GM18507 (cell line): Measurements from ENCODE around the gene ANGPTL8.
A peak's percentile ranks its signal among the peaks of the same experiment; 100 is the strongest.

Experiments used
- DNase-seq: peaks from one replicate; pipeline ENCODE4 v3.0.0; 2011; ENCODE audit warnings: low read depth; ENCODE audit not compliant: insufficient read length; ENCODE audit errors: extremely low spot score
- FAIRE-seq: peaks from 2 replicates; lab custom pipeline; 2011; peaks lifted over from hg19 to GRCh38; lab: Jason Lieb, UNC

ANGPTL8 gene

DNA sequence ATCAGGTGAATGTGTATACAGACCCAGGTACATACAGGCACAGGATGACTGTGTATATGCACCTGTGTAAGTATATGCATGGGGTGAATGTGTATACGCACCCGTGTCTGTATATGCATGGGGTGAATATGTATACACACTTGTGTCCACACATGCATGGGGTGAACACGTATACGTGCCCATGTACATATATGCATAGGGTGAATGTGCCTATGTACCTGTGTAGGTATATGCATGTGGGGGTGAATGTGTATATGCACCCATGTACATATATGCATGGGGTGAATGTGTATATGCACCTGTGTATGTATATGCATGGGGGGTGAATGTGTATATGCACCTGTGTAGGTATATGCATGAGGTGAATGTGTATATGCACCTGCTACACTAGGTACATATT lies 6.9 kb upstream of the ANGPTL8 start:
- FAIRE-seq (no peak), DNase-seq (no peak)

DNA sequence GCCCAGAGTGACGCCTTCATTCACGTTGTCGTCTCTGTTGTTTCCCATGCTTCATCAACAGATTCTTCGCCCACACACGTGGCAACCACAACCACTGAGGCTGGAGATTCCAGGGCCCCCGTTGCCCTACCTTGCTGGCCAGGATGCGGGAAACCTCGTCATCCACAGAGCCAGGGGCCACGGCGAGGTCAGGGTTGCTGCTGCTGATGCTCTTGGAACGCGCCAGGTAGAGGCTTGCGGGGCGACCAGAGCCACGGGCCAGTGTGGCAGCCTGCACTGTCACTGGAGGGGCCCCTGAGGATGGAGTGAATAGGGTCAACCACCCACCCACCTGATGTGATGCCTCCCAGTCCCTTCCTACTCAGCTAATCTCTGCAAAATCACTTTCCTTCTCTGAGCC lies 6.3 kb upstream of the ANGPTL8 start:
- FAIRE-seq, result no peak
- DNase-seq, result no peak

DNA sequence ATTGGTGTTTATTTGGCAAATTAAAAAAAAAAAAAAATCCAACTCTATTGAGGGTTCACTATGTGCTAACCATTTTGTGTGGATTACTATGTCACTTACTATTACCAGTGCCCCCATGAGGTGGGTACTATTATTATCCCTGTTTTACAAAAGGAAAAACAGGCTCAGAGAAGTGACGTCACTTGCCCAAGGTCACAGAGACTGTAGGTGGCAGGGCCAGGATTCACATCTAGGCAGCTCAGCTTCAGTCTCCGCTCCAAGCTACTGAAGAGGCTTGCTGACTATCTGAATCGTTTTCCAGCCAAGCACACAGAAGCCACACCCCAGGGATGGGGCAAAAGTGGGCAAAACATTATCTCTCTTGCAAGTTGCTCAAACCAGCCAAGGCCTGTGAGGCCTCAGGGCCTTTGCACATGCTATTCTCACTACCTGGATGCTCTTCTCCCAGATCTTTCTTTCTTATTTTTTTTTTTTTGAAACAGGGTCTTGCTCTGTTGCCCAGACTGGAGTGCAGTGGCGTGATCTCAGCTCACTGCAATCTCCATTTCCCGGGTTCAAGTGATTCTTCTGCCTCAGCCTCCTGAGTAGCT lies 4.8 kb upstream of the ANGPTL8 start:
- FAIRE-seq (no peak), DNase-seq (no peak)

DNA sequence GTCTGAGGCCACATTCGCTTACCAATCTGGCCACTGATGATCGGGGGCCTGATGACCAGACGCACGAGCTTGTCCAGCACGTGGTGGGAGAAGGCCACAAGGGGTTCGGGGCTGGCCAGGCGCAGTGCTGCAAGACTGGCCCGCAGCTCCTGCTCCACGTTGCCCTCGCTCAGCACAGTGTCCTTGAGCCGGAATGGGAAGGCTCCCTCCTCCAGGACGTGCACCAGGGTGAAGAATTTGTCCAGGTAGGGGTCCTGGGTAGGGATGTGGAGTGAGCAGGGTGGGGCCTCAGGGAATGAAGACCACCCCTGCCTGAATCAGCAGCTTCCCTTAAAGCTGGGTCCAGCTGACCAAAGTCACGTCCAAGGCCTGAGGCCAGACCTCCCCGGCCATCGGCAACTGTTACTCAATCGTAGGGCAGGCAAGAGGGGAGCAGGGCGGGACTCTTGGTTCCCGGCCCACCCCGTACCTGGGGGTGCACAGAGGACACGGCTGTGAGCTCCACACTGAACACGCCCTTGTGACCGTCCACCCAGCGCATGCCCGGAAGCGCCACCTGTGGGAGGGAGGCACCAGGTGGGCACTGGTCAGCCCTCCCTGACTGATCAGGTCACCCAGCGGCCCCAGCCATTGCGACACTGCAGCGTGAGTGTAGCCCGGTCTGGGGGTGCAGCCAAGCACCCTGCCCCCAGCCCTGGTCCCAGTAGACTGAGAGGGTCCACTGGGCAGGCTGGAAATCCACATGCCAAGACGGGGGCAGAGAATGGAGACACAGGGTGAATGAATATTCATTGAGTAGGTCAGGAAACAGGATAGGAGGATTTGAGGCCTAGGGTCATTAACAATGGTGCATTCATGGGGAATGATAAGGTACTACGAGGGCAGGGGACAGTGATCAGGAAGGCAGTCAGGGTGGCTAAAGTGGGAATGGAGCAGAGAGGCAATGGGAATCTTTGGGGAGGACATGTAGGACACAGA lies 2.8 kb upstream of the ANGPTL8 start:
- FAIRE-seq, result no peak
- DNase-seq, result no peak

DNA sequence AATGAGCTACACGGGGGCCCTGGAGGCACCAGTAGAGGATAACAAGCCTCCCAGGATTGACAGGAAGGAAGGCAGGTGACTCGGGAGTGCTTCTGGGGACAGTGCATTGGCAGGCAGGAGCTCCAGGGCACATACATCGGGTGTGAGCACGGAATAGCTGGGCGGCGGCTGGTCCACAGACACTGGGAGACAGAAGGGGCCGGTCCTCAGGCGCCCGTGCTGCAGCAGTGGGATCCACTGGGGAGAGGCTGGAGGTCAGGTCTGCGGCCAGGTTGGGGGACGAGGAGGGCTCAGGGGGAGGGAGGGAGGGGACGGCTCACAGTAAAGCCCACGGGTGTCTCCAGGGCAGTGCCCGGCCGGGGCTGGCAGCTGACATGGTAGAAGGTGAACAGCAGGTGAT lies 2.1 kb upstream of the ANGPTL8 start:
- FAIRE-seq (no peak), DNase-seq (no peak)

DNA sequence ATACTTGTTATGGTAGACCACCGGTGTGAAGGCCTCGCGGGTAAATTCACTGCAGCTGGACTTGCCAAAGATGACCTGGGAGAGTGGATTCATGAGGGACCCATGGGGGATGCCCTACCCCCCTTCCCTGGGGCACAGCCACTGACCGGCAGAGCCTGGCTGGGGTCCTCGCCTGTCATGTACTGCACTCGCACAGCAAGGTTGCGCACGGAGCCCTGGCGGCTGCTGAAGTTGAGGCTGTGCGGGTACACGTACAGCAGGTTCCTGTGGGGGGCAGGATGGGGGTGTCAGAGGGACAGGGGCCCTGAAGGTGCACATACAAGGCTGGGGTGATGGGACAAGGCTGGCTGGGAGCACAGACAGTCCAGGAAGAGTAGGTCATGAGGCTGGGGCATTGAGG lies 1.4 kb upstream of the ANGPTL8 start:
- DNase-seq, result no peak
- FAIRE-seq, result no peak

DNA sequence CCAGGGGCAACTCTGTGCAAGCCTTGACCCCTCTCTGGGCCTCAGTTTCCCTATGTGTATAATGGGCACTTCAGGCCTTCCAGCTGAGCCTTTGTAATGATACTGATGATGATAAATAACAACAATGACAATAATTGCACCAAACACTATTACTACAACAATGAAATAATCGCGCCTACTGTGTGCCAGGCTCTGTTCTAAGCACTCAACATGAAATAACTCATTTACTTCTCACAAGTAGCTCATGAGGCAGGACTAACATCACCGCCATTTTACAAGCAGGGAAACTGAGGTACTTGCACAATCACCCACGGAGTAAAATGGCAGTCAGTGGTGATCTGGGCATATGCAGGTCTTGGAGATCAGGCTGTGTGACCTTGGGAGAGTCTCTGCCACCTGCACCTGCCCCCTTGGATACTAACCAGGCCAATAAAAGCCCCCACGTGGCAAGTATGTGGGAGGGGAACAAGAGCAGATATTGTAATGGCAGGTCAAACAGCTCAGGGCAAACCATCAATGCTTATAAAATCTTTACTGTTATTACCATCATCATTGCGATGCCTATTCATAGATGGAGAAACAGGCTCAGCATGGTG lies 540 bp upstream of the ANGPTL8 start:
- no peak for FAIRE-seq
- DNase-seq, result no peak

DNA sequence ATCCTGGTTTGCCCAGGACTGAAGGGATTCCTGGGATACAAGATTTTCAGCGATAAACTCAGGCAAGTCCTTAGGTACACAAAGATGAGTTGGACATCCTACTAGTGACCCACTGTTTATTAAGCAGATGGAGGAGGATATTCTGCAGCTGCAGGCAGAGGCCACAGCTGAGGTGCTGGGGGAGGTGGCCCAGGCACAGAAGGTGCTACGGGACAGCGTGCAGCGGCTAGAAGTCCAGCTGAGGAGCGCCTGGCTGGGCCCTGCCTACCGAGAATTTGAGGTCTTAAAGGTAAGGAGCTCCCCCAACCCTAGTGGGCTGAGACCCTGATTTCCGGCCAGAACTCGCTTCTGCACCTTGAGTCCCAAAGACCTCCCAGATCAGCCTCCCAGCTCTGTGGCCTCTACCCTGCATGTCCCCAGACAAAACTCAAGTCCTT lies 607 bp downstream of the ANGPTL8 start:
- FAIRE-seq, result no peak
- DNase-seq, result no peak

DNA sequence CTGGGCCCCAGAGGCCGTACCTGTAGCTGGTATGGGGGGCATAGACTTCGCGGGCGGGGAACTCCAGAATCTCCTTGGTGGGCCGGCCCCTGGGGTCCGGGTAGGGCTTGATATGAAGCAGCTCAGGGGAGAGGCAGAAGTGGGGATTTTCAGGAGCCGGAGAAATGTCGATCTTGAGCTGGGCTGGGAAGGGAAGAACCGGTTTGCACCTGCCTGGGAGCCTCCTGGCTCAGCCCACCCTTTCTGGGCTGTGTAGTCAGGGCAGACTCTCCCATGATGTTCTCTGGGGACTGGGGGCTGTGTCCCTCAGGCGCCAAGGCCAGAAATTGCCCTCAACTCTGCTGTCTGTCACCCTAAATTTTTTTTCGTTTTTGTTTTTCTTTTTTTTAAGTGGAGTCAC lies 2.6 kb downstream of the ANGPTL8 start:
- DNase-seq (no peak), FAIRE-seq (no peak)

DNA sequence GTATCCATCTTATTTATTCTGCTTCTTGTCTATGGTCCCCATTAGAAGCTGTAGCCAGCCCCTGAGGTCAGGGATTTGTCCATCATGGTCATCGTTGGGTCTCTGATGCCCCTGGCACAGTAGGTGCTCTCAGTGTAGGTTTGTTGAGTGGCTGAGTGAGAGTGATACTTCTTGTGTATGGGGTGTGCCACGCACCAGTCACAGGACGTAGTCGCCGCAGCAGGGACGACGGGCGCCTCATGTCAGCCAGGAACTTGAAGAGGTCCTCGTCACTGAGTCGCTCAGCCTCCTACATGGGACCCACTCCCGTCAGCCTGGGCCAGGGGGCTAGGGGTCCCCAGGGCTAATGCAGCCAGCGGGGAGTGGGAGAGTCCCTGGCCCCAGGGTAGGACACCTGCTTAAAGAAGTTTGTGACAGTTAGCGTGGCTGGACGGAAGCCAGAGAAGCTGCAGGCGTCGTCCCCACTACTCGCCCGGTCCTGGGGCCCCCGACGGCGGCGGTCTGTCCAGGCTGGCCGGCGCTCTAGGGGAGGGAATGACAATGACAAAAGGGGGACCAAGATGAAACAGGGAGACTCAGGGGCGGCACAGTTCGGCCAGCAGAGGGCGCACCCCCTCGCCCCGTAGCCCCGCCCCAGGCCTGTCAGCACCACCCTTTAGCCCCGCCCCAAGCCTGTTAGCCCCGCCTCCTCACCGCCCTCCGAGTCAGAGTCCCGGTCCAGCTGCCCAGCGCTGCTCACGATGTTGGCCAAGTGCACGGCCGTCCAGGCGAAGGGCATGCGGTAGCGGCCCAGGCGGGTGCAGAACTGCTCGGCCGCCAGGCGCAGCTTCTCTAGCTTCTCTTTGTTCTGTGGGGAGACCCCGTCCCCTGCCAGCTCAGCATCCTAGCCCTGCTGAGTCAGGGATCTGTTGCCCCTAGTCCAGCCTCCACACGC lies 3.7 kb downstream of the ANGPTL8 start:
- DNase-seq (peak; percentile 99), FAIRE-seq (peak; percentile 89)

DNA sequence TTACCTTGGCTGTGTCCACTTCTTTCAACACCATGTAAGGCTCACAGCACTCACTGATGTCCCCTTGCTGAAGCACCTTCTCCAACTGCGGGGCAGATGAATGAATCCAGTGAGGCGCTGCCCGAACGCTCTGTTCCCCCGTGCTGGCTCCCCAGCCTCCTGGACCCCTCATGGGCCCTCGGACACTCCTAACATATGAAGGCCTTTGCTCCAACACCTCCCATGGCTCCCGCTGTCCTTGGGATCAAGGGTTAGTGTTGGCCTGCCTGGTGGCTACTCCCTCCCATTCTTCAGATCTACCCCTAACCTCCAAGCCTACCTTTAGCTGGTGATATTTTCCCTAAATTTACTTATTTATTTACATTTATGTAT lies 4.4 kb downstream of the ANGPTL8 start:
- FAIRE-seq, result no peak

DNA sequence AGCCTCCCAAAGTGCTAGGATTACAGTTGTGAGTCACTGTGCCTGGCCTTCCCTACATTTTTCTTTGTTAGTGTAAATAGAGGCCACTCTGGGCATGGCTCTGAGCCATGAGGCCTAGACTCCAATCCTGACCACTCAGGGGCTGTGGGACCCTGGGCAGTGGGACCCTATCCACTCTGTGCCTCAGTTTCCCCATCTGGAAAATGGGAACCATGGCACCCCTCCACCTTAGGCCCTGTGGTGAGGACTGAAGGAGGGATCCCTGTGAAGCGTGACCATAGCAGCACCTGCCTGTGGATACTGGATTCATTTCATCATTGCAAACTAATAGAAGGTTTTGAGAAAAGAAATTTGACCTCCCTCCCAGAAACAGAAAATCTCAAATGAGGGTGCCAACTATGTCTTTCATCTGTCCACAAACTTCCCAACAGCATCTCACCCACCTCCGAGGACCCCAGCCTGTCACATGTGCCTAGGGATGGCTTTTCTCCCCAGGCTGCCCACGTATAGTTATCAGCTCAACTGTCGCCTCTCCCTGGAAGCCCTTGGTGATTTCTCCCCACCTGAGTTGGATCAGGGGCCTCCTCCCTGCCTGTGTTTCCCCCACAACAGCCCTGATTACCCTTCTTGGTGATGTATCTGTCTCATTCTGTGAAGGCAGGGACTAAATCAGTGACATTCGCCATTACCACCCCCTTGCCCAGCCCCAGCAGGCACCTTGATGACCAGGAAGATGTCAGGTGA lies 5.6 kb downstream of the ANGPTL8 start:
- no peak for DNase-seq
- no peak for FAIRE-seq

More for the DNA sequence above, 4.4 kb downstream of the ANGPTL8 start:
- no peak for DNase-seq

DNA sequence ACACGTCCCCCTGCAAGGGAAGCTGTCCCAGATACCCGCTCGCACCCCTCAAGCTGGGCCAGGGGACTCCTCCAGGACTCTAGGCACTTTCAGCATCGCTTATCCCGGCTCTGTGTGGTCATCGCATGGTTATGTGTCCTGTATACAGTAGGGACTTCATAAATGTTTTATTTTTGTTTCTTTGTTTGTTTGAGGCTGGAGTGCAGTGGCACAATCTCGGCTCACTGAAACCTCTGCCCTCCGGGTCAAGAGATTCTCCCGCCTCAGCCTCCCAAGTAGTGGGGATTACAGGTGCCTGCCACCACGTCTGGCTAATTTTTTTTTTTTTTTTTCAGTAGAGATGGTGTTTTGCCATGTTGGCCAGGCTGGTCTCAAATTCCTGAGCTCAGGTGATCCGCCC lies 7.5 kb downstream of the ANGPTL8 start:
- DNase-seq (no peak), FAIRE-seq (no peak)

DNA sequence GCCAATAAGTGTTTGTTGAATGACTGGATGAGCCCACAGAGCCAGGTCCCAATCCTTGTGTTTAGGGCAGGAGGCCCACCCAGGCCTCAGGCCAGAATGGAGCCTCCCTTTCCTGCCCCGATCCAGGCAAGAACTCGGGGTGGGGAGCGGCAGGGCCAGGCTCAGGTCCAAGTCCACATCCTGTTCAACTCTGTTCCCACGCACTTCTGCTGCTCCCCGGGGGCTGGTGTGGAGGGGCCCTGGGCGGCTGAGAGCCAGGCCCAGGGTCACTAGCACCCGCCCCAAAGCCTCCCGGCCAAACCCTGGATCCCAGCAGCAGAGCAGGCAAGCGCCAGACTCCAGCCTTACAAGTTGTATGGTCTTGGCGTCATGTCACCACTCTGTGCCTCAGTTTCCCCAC lies 8.0 kb downstream of the ANGPTL8 start:
- FAIRE-seq (no peak), DNase-seq (no peak)

DNA sequence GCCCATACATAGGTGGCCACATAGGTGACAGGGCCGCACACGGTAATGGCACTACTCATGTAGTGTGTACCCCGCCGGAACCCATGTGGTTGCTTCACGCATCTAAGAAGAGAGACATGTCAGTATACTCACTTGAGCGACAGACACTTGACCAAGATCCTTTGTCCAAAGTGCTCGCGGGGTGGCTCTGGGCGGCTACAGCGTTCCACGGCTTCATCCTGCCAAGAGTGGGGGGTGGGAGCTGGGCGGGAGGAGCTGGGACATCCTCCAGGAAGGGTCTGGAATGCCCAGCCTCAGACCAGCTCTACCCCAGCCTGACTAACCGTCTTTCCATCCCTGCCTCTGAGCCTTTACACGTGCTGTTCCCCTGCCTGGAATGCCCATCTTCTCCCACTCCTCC lies 8.5 kb downstream of the ANGPTL8 start:
- no peak for FAIRE-seq

DNA sequence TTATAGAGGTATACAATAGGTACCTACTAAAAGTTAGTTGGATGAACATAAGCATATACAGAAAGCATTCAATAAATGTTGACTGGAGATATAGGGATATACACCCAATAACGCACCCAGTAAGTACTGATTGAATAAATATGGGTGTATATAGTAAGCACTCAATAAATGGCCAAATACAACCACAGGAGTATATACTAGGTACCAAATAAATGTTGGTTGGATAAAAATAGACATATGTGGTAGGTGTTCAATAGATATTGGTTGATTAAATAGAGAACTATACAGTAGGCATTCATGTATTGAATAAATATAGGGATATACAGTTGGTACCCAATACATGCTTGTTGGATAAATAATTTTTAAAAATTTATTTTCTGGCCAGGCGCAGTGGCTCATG lies 9.4 kb downstream of the ANGPTL8 start:
- DNase-seq (no peak), FAIRE-seq (no peak)

More for the DNA sequence above, 8.5 kb downstream of the ANGPTL8 start:
- no peak for DNase-seq

DNA sequence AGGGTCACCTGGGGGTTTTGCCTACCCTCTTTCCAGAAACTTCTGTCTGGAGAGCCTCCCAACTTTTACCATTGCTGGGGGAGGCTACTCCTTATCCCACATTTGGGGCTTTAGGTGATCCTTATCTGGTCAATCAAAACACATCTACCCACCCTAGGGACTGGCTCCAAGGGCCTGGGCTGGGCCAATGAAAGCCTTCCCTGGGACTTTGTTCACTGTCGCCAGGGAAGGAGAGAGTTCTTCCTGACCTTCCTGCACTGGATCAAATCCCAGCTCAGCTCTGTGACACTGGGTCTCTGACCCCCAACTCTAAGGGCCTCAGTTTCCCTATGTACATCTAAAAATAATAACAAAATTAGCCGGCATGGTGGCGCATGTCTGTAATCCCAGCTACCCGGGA lies 11.8 kb downstream of the ANGPTL8 start:
- DNase-seq (no peak), FAIRE-seq (no peak)

DNA sequence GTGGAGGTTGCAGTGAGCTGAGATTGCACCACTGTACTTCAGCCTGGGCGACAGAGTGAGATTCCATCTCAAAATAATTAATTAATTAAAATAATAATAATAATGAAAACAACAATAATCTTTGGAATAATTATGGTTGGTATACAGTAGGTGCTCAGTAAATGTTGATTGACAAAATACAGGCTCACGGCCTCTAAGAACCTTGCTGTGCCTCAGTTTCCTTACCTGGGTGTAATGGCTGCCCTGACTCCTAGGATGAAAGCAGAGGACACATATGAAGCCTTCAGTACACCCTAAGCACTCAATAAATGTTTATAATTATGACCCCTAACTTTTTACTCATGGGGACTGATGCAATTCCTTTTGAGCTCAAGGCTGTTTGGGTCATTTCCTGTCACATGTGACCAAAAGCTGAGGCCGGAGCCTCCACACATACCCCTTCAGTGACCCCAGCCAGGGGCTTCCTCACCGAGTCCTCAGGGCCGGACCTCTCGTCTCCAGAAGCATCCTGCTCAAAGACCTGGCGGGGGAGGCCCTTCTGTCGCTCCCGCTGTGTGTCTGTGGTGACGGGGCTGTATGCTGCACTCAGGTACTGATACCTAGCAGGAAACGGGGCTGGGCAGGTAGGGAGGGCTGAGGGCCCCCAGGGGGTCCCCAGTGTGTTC lies 12.4 kb downstream of the ANGPTL8 start:
- FAIRE-seq, result no peak

More for the DNA sequence above, 12.4 kb downstream of the ANGPTL8 start:
- DNase-seq, result no peak
